GM21619 (cell line): Measurements from ENCODE around the gene CALR3.
A peak's percentile ranks its signal among the peaks of the same experiment; 100 is the strongest.
"Not testable (repeated sequence)": the region's sequence is repeated elsewhere in the genome, so short reads cannot be mapped to it uniquely, and the experiment has no call there.

Source experiments
- ATAC-seq: cut with Tn5 transposase; IDR thresholded peaks from one replicate; pipeline ENCODE4 v1.9.1; 2021; ENCODE audit not compliant: unreplicated experiment

The CALR3 gene

GRCh38 chr19:16495982-16496612 is at the start of gene CALR3, which contains the start of gene C19orf44:
TSS of gene CALR3 (minus strand) at chr19:16496167. CDS start at chr19:16496129, 38 bp downstream.
TSS of gene C19orf44 (plus strand) at chr19:16496394. CDS start at chr19:16500793, 4,399 bp downstream.
- ATAC-seq = peak; percentile 94

GRCh38 chr19:16544473-16545231 is 48.7 kb upstream of the CALR3 start:
- ATAC-seq = no peak

GRCh38 chr19:16543734-16544133 is 47.8 kb upstream of the CALR3 start:
- ATAC-seq = not testable (repeated sequence)

- ATAC-seq = no peak
Observed at GRCh38 chr19:16542910-16543472, 47.0 kb upstream of the CALR3 start.

- ATAC-seq = peak; percentile 68
Observed at GRCh38 chr19:16542045-16542909, 46.3 kb upstream of the CALR3 start, which contains the start of gene CHERP. TSS of gene CHERP (minus strand) at chr19:16542437. CDS start at chr19:16542378, 59 bp downstream.

GRCh38 chr19:16541526-16542044 is 45.6 kb upstream of the CALR3 start:
- ATAC-seq = no peak

- ATAC-seq = no peak
Observed at GRCh38 chr19:16540948-16541347, 45.0 kb upstream of the CALR3 start.

- no peak for ATAC-seq
Observed at GRCh38 chr19:16537111-16537510, 41.1 kb upstream of the CALR3 start.

- no peak for ATAC-seq
Observed at GRCh38 chr19:16536130-16536529, 40.2 kb upstream of the CALR3 start.

GRCh38 chr19:16535381-16535780 is 39.4 kb upstream of the CALR3 start:
- no peak for ATAC-seq

- ATAC-seq = no peak
Observed at GRCh38 chr19:16532440-16533234, 36.7 kb upstream of the CALR3 start.

- no peak for ATAC-seq
Observed at GRCh38 chr19:16531380-16531669, 35.4 kb upstream of the CALR3 start.

GRCh38 chr19:16530540-16531379 is 34.8 kb upstream of the CALR3 start:
- ATAC-seq = no peak

GRCh38 chr19:16529466-16530144 is 33.6 kb upstream of the CALR3 start:
- ATAC-seq = no peak

GRCh38 chr19:16527971-16528521 is 32.1 kb upstream of the CALR3 start:
- ATAC-seq = no peak

GRCh38 chr19:16527334-16527935 is 31.5 kb upstream of the CALR3 start:
- no peak for ATAC-seq

GRCh38 chr19:16525751-16526481 is 29.9 kb upstream of the CALR3 start:
- ATAC-seq = no peak
